Esophagus muscularis mucosa (tissue), 3 donors: ENCODE data around the gene SIT1.

ENCODE experiments used
- CTCF ChIP-seq, 3 experiments: fragments of 200-600 bp in 2 of 3; fragments of 450-650 bp in 1 of 3; sonication (generic) in 2 of 3; IDR thresholded peaks; one replicate each; pipeline ENCODE4 v1.5.1; 2017 to 2019; ENCODE audit warnings: antibody characterized with exemption in 3 of 3, mild to moderate bottlenecking in 2 of 3, moderate library complexity in 1 of 3
- POLR2A ChIP-seq: fragments of 450-650 bp; IDR thresholded peaks from one replicate; pipeline ENCODE4 v1.6.1; 2017; ENCODE audit warnings: antibody characterized with exemption, moderate library complexity, mild to moderate bottlenecking, low read depth
- POLR2AphosphoS5 ChIP-seq, 2 donors: sonication (generic); formaldehyde crosslinking; IDR thresholded peaks; one replicate each; pipeline ENCODE4 v1.6.1; 2017; ENCODE audit warnings: antibody characterized with exemption in 2 of 2

- TF ChIP-seq CTCF (IDR thresholded peaks at IDR 0.05), result peak in 1 of 3 experiments; percentile 22
- TF ChIP-seq POLR2AphosphoS5 (IDR thresholded peaks at IDR 0.05), result peak in 1 of 2 donors; percentile 87
- TF ChIP-seq POLR2A, result no peak
These were observed 14.1 kb upstream of the SIT1 start, which contains the start of gene ARHGEF39 for GRCh38 chr9:35664531-35665470.
